DMS79 (cell line): ENCODE measurements around the gene NEK4.
"Not testable (repeated sequence)": the region's sequence is repeated elsewhere in the genome, so short reads cannot be mapped to it uniquely, and the experiment has no call there.

Source experiments
- DNase-seq: peaks from one replicate; lab custom pipeline; 2025; lab: John Stamatoyannopoulos, UW

NEK4 gene

DNA sequence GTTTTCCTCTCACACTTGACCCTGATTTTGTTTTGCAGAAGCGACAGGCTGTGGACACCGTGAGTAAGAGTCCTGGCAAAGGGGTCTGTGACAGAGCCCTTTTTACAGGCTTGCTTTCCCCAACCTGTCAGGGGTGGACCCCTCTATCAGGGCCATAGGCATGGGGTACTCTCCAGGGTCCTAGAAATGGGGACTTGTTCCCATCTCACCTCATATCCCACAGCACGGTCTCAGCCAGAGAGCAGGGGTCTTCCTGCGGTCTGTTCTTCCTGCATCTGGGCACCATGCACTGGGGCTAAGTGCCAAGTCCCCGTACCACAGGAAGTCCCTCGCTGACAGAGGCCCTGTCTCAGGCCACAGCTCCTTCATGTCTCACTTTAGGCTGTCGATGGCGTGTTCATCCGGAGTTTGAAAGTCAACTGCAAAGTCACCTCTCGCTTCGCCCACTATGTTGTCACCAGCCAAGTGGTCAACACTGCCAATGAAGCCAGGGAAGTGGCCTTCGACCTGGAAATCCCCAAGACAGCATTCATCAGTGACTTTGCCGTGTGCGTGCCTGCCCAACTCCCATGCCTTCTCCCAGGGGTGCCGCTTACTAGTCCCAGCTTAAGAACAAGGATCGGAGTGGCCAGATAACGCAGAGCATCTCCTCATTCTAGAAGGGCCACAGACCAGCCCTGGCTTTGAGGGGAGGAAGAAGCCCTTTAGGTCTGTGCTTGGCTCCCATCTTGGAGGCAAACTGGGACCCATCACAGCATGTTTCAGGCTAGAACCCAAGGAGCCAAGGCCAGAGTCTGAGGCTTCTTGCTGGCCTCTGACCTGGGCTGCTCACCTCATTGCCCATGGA is 7.4 kb upstream of the NEK4 start:
- DNase-seq: no peak

DNA sequence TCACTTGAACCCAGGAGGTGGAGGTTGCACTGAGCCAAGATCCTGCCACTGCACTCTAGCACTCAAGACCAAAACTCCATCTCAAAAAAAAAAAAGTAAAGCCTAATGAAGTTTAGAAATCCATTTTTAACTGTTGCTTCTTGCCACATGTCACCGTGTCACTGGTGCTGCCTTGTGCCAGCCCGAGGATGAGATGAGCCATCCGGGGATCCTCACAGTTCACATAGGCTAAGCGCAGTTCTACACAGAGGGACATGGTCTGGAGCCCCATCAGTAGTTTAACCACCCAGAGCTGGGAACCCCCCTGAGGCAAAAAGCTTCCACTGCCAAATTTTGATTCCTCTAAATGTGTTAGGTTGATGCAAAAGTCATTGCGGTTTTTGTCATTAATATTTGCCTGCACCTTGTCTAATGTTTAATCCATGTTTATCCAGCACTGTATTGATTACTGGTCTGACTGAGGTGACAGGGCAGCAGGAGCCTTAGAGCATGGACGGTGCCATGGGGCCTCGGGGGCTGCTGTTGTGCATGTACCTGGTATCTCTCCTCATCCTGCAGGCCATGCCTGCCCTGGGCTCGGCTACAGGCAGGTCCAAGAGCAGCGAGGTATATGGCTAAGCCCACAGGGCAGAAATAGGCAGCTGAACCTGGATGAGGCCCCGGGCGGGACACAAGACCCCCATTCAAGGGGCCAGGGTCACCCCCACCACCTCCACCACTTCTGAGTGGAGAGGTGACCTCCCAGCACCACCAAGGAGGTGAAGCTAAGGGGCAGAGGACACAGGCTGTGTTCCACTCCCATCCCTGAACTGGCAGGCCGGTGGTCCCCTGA is 6.6 kb upstream of the NEK4 start, which contains the start of gene ITIH1:
ITIH1 (plus strand) TSS at position 473 of the 832 bp plus-strand sequence; CDS start at position 490, 17 bp downstream.
- no peak for DNase-seq

DNA sequence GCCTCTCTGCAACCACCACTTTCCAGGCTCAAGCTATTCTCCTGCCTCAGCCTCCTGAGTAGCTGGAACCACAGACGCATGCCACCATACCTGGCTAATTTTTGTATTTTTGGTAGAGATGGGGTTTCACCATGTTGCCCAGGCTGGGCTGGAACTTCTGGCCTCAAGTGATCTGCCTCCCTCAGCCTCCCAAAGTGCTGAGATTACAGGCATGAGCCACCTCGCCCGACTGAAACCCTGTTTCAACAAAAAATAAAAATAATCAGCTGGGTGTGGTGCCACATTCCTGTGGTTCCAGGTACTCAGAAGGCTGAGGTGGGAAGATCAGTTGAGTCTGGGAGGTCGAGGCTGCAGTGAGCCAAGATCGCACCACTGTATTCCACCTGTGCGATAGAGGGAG is 5.7 kb upstream of the NEK4 start:
- DNase-seq: not testable (repeated sequence)

DNA sequence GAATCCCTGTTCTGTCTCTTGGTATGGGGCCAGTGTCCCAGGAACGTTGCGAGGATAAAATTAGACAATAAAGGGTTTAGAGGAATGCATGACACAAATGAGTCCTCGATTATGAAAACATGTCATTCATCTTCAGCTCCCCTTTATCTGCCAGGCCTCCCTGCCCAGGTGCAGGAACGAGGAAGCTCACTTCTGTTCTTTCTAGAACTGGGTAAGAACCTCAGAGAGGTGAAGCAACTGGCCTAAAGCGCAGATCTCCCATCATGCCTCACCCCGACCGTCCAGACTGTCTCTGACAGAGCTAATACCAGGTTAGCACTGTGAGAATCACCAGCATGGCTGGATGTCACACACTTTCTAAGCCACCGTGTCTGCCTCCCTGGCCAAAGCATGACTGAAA is 5.1 kb upstream of the NEK4 start:
- DNase-seq: no peak

DNA sequence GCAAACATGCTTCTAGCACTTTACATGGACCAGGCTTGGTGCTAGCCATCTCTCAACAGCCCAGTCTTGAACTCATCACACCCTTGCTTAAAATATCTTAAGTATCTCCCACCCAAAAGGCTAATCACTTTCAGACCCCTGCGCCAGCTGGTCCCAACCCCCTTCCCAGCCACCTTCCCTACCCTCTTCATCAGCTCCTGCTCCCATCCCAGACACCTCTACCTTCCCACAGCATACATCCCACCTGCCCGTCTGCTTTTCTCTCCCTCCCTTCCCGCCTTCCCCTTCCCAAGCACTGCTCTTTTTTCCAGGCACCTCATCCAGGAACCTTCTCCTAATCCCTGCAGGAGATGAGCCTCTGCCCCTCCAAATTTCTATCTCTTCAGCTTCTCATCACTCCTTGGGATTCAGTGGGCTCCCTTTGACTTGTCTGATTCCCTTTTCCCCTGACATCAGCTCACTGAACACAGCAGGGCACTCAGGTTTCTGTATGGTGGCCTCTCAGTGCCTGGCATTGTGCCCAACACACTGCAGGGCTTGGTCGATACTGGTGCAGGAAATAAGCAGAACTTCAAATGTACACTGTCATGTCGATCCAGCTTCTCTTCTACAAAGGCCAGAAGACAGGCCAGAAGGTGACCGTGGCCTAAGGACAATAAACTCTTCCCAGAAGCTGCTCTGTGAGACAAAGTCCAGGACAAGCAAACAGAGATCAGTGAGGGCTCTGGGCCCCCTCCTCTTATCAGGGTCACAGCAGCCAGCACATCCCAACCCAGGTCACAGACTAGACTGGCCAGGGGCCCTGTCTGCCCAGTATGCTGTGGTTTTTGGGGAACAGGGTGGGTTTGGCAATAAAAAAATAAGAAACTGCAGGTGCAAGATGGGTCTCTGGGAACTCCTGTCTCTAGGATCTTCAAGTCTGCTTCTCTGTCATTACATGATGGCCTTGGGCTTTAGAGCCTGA is 4.4 kb upstream of the NEK4 start:
- peak; percentile 7 for DNase-seq

DNA sequence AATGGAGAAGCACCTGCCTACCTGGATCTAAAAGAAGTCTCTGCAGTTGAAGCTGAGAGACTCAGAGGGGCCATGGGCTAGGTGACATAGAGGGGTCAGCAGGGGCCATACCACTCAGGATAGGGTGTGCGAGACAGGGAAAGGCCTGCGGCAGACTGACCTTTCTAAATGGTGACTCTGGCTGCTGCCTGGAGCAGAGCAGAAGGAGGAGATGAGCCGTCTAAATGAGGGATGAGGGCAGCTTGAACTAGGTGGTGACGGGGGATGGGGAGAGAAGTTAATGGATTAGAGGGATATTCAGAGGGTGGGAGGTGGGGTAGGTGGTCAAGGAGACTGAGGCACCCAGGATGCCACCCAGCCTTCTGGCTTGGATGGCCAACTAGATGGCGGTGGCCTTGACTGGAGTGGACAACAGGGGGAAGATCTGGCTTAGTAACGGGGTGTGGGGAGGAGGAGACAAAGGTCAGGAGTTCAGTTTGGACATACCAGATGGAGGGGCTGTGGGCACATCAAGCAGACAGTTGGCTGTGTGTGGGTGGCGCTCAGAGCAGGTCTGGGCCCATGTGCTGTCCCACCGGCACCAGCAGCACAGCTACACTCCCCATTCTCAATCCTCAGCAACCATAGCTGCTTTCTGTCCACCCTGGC is 3.5 kb upstream of the NEK4 start:
- DNase-seq: no peak

DNA sequence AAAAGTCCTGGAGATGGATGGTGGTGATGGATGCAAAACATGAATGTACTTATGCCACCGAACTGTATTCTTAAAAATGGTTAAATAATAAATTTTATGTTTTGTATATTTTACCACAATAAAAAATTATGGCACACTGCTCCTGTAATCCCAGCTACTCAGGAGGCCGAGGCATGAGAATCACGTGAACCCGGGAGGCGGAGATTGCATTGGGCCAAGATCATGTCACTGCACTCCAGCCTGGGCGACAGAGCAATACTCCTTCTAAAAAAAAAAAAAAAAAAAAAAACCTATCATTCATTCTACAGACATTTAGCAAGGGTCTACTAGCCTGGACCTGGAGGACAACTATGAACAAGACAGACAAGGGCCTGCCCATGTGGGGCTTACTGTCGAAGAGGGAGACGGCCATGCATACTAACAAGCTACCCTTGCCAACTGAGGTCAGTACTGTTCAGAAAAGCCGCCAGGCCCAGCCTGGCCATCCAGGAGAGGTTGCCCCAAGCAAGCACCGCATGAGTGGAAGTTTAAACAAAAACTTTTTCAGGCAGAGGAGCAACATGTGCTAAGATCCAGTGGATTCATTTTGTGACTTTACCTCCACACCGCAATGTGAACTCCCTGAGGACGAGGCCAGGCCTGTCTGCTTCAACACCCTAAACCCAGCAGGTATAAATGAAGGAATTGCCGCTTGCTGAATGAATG is 2.8 kb upstream of the NEK4 start:
- DNase-seq: no peak

DNA sequence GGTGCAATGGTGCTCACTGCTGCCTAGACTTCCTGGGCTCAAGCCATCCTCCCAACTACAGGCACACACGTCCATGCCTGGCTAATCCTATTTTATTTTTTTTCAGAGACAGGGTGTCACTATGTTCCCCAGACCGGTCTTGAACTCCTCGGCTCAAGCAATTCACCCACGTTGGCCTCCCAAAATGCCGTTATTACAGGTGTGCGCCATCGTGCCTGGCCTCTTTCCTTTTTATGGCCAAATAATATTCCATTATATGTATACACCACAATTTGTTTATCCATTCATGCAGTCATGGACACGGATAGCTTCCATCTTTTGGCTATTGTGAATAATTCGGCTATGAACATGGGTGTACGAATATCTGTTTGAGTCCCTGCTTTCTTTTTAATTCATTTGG is 962 bp upstream of the NEK4 start:
- DNase-seq: no peak

DNA sequence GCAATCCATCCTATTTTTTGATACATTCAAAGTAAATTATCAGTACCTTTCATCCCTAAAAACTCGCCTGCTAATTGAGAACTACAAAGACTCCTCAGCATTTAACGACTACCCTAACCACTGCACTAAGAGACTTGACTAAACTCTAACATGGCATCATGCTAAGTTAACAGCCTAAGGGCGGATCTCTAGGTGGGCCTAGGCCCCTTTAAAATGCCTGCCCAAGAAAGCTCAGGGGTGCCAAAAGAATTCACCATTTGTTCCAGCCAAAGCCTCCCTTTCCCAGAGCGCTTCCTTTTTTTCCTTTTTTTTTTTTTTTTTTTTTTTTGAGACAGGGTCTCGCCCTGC is 568 bp upstream of the NEK4 start:
- DNase-seq: no peak

DNA sequence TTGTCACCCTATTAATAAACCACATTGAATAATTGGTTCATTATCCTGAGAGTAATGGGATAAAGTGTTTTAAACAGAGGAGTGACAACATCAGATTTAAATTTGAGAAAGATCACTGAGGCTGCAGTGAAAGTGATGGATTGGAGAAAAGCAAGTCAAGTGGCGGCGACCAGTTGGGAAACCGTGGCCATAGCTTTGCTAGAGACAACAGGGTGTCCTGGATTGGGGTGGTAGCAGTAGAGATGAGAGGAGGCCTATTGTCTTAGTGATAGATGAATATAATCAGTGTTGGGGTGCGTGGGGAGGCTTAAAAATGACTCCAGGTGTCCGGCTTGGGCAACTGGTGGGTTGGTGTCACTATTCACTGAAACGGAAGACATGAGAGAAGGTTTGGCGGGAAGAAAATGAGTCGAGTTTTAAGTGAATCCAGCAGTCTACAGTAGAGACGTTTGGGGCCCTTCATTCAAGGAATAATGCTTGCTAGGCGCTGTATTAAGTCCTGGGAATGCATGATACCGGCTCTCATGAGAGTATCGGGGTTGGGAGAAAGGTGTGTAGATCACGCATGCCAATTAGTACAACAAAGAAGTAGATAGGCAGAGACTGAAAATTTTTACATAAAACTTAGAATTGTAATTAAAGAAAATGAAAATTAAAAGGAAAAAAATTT is 819 bp downstream of the NEK4 start:
- no peak for DNase-seq

DNA sequence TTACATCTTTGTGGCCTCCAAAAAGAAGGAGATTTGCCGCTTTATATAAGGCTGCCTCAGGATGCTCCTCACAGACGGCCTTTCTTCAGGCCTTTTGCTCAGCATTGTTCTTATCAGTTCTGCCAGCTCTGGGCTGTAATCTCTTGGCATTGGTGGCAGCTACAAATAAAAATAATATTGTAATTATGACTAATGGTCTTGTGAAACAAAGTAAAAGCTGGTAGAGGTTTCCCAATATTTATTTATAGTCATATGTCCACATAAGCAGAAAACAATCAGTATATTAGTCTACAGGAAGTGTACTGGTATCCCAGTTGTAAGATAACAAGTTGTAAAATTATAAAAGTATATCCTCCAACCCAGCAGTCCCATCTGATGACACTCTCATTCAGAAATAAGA is 7.3 kb downstream of the NEK4 start:
- DNase-seq: no peak

DNA sequence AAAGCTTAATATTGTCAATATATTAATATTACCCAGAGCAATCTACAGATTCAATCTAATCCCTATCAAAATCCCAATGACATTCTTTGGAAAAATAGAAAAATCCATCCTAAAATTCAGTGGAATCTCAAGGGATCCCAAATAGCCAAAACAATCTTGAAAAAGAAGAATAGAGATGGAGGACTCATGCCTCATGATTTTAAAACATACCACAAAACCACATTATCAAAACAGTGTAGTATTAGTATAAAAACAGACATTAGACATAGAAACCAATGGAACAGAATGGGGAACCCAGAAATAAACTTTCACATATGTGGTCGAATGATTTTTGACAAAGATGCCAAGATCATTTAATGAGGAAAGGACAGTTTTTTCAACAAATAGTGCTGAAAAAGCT is 14.6 kb downstream of the NEK4 start:
- no peak for DNase-seq

DNA sequence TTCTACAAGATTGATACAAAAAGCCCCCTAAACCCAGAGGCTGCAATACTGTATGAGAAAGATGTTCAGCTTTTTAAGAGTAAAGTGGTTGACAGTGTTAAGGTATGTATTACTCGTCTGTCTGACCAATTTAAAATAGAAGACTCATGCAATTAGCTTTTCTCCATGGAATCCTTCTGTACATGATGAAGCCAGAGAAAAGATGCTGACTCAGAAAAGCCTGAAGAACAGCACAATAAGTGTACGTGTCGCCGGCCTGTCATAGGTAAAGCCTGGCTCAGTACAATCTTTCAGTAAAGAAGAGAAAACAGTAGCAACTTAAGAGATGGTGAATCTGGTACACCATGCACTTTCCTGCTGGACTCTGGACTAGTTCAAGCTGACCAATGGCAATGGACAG is 16.4 kb downstream of the NEK4 start:
- no peak for DNase-seq

DNA sequence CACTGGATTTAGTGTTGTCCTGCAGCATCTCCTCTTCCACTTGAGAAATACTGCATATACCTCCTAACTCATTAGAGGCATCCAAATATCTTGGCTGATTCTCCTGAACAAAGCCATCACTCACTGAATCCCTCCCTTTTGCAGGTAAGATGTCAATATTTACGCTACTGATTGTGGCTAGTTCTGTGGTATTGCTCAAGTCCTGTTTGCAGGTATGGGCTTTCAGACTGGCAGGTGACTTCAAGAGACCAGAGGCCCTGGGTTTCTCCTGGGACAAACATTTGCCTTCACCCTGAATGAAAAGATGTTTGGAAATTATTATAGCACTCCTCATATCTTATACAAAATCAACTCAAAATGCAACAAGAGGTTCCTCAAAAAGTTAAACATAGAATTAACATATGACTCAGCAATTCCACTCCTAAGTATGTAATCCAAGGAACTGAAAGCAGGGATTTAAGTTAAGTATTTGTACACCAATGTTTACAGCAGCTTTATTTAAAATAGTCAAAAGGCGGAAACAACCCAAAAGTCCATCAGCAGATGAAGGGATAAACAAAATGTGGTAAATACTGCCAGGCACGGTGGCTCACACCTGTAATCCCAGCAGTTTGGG is 18.6 kb downstream of the NEK4 start:
- no peak for DNase-seq

DNA sequence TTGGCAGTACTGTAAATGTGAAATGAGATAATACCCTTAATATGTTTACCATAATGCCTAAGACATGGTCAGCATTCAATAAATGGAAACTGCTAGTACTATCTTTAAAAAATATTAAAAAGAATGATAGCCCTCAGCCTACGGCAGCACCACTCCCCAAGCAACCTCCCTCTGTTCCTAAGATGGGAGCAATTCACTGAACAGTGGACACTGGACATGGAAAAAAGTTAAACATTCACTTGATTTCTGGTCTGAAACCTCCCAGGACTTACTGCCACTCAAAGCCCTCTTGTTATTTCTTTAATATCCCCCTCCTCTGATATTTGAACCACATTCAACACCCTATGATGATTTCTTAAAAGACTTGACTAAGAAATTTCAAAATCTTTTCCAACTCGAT is 27.0 kb downstream of the NEK4 start:
- DNase-seq: no peak

DNA sequence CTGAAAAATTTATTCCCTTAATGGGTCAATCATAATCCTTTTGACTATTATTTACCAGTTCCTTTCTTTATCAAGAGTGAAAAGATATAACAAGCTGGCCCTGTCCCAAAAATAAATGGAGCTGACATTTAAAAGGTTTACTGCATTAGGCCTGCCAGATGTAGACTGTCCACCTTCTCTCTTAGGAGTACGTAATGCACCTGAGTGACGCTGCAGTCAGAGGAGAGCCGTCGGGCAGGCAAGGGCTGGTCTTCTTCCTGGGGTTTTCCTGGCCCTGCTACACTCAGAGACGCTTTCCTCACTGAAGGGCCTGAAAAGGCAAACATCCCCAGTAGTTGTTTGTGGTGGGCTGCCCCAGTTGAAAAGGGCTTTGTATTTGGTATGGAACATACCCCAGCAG is 27.6 kb downstream of the NEK4 start:
- no peak for DNase-seq

DNA sequence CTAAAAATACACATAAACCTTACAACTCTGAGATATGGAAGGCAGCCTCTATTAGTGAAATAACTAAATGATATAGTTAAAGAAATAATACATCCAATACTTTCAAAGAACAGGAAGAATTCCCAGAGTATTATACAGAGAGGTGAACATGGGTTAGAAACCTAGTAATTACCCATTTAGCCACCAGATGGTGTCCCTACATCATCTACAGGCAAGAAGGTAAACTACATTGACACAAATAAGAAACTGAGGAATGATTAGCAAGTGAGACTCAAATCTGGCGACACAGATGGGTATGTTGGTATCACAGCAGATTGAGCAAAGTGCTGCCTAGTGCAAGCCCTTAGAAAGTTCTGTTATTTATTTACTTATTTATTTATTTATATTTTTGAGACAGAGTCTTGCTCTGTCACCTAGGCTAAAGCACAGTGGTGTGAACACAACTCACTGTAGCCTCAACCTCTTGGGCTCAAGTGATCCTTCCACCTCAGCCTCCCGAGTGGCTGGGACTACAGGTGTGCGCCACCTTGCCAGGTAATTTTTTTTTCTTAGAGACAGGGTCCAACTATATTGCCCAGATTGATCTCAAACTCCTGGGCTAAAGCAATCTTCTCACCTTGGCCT is 28.2 kb downstream of the NEK4 start:
- DNase-seq: no peak

DNA sequence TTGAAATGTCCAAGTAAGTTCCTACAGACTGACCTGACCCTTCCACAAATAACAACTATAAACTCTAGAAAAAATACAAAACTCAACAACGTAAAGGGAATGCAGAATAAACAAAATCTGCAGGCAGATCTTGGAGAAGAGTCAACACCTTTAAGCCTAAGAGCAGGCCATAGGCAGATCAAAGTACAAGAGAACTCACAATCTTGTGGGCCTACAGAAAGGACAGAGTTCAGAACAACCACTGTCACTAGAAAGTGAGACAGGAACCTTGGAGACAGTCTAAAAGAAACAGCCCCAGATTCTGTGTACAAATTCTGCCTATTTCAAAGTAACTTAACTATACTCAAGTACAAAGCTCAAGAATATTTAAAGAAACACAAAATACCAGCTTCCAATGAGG is 31.0 kb downstream of the NEK4 start:
- no peak for DNase-seq

DNA sequence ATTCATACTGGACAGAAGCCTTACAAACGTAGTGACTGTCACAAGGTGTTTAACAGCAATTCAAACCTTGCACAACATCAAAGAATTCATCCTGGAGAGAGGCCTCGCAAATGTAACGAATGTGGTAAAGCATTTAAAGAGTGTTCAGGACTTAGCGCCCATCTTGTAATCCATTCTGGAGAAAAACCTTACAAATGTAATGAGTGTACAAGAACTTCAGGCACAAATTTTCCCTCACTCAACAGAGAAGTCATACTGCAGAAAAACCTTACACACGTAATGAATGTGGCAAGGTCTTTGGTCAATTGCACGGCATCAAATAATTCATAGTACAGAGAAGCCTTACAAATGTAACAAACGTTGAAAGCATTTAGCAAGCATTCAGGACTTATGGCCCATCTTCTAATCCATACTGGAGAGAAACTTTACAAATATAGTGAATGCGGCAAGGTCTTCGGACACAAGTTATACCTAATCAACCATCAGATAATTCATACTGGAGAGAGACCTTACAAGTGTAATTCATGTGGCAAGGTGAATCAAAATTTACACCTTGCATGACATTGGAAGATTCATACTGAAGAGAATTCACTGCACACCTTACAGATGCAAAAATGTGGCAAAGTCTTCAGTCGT is 37.4 kb downstream of the NEK4 start:
- no peak for DNase-seq
